Right renal cortex interstitium (tissue), 3 donors: Measurements from ENCODE around the gene RARB. TPM values are rescaled to one million over a fixed set of nuclear protein-coding genes. Genes with fewer than 3 reads are reported as not detected.

Source experiments
- DNase-seq, 3 donors: peaks; one replicate each; pipeline ENCODE4 v3.0.0-alpha.2; 2013; ENCODE audit warnings: low read depth in 3 of 3, low spot score in 2 of 3
- polyA plus RNA-seq, 3 donors: library from polyadenylated mRNA; unstranded; fragments of 120-200 nt; gene quantifications; one replicate each; pipeline ENCODE4 v1.2.1, GENCODE V29; 2013; ENCODE audit not compliant: insufficient read length in 3 of 3

The RARB gene
- polyA plus RNA-seq, 3 donors = 51.1 to 58.1 (median 57.0) TPM

GRCh38 chr3:25447285-25447684, 19.2 kb downstream of the RARB start:
- DNase-seq = no peak

- no peak for DNase-seq
Observed at GRCh38 chr3:25447925-25448324, 19.9 kb downstream of the RARB start.

- no peak for DNase-seq
Observed at GRCh38 chr3:25448750-25449692, 21.0 kb downstream of the RARB start.

- no peak for DNase-seq
Observed at GRCh38 chr3:25449857-25450256, 21.8 kb downstream of the RARB start.

GRCh38 chr3:25452192-25452591, 24.1 kb downstream of the RARB start:
- DNase-seq = no peak

GRCh38 chr3:25452740-25453139, 24.7 kb downstream of the RARB start:
- DNase-seq = no peak

GRCh38 chr3:25453619-25454004, 25.5 kb downstream of the RARB start:
- no peak for DNase-seq

- DNase-seq = no peak
Observed at GRCh38 chr3:25454005-25454927, 26.2 kb downstream of the RARB start.

- DNase-seq = no peak
Observed at GRCh38 chr3:25455441-25456132, 27.5 kb downstream of the RARB start.

- no peak for DNase-seq
Observed at GRCh38 chr3:25456723-25457670, 28.9 kb downstream of the RARB start.

GRCh38 chr3:25457671-25458419, 29.8 kb downstream of the RARB start:
- DNase-seq = no peak

- DNase-seq = no peak
Observed at GRCh38 chr3:25458420-25458814, 30.4 kb downstream of the RARB start.

GRCh38 chr3:25460751-25461150, 32.7 kb downstream of the RARB start:
- no peak for DNase-seq

- no peak for DNase-seq
Observed at GRCh38 chr3:25461946-25462345, 33.9 kb downstream of the RARB start.

- DNase-seq = no peak
Observed at GRCh38 chr3:25462495-25462894, 34.4 kb downstream of the RARB start.

- DNase-seq = no peak
Observed at GRCh38 chr3:25463836-25464418, 35.9 kb downstream of the RARB start.

GRCh38 chr3:25465266-25465860, 37.3 kb downstream of the RARB start:
- DNase-seq = no peak

GRCh38 chr3:25468866-25469319, 40.8 kb downstream of the RARB start:
- DNase-seq = peak in 2 of 3 donors; percentile 62 to 66
